Measurements from ENCODE around the gene HDAC10.
A peak's percentile ranks its signal among the peaks of the same experiment; 100 is the strongest.
"Not testable (repeated sequence)": the region's sequence is repeated elsewhere in the genome, so short reads cannot be mapped to it uniquely, and the experiment has no call there.

The HDAC10 gene

GRCh38 chr22:50216684-50217520 is 34.2 kb downstream of the HDAC10 start:
- DNase-seq (ENCODE audit: low spot score): no peak

DNA sequence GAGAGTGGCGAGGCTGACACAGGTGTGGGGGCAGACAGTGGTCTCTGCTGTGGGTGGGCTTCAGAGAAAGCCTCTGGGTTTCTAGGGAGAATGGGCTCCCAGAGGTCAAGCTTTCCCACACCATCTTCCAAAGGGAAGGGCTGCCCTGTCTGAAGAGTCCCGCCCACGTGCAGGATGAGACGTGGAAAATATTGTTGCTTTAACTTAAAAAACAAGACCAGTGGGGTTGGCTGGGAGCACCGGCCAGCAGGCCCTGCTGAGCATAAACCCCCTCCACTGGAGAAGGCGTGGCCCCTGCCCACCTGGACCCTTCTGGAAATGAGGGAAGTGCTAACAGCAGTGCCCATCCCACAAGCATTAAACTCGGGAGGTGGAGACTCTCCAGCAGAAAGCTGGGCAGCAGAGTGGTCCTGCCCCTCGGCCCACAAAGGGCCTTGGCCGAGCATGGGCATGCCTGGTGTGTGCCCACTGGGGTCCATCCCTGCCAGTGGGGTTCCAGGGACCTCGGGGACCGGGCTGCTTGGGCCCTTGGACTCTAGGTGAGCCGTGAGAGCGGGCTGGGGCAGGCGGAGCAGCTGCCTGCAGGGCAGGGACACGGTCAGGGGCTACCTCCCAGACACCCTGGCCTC is 34.9 kb downstream of the HDAC10 start:
- DNase-seq (ENCODE audit: low spot score): no peak

- DNase-seq (ENCODE audit: low spot score): no peak
Observed at GRCh38 chr22:50215297-50216054, 35.6 kb downstream of the HDAC10 start.

- DNase-seq (ENCODE audit: low spot score): no peak
Observed at GRCh38 chr22:50213263-50213662, 37.8 kb downstream of the HDAC10 start.

DNA sequence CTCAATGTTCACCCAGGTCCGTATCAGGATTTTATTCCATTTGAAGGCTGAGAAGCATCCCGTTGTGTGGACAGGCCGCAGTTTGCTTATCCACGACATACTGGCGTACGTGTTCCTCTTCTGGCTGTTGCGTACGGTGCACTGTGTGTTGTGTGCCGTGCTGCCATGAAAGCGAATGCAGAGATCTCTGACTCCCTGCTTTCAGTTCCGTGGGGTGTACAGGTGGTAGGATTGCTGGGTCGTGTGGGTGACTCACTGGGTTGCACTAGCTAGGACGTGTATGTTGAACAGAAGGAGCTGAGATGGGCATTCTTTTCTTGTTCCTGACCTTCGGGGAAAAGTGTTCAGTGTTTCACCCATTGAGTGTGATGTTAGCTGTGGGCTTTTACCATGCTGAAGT is 39.9 kb downstream of the HDAC10 start:
- no peak for DNase-seq (ENCODE audit: low spot score)

GRCh38 chr22:50210378-50211139 is 40.5 kb downstream of the HDAC10 start:
- DNase-seq (ENCODE audit: low spot score): no peak

DNA sequence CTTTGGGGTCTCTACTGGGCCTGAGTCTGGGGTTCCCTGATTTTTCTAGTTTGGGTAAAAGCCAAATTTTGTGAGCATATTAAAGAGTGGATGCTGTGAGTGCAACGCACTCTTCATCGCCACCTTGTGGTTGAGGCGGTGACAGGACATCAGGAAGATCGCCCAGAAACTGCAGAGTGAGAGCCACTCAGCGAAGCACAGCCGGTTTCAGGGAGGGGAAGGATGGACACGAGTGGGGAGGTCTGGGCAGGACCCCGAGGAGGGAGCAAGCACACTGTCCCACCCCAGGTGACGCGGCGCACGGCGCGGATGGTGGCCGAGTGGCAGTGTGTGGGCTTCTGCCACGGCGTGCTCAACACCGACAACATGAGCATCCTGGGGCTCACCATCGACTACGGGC is 41.2 kb downstream of the HDAC10 start:
- DNase-seq (ENCODE audit: low spot score): peak; percentile 81

DNA sequence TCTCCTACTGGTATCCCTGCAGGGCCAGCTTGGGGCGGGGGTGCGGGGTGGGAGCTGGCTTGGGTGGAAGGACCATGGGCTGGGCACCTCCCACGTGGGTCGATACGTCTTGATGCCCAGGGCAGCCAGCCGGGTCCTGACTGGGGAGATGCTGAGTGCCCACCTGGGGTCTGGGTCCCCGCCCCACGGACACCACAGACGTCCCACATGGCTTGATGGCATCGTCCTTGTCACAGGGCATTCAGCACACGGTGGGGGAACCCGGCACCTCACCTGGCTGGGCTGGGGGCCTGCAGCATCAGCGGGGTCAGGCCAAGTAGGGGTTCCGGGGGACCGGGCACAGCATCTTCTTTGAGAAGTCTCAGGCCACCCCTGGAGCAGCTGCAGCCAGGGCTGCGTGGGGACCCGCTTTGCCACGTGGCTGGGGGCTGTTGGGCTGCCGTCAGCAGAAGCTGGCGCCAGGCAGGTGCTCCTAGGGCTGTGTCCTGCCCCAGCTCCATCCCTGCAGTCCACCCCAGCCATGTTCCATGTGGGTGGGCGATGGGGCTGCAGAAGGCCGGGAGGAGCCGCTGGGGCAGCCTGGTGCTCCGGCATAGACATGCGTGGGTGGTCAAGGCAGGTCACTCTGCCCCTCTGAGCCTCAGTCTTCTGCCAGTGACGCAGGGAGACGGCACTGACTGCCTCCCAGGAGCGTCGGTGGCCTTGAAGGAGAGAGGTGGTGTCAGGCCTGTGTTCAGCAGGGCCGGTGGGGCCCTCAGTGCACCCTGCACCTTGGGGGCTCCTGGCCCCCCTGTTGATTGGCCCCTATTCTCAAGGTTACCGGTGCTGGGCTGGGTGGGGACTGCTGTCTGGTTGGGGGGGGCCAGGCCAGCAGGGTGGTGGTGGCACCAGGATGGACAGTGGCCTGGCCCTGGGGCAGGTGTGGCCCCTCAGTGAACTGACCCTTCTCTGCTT is 41.8 kb downstream of the HDAC10 start:
- no peak for DNase-seq (ENCODE audit: low spot score)

DNA sequence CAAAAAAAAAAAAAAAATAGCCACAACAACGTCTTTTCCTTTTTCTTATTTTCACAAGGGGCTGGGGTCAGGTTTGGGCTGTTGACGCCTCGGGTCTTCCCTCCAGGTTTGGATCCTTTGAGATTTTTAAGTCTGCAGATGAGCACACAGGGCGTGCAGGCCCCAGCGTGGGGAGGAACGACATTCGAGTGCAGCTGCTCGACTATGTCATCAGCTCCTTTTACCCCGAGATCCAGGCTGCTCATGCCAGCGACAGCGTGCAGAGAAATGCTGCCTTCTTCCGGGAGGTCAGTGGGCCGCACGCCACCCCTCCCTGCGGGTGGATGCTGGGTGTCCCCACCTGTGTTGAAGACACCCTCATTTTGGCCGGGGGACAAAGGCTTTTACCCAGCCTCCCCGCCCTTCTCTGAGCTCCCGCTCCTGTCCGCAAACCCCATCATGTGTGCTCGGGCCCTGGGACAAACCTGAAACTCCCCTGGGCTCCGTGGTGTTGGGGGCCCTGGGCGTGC is 42.6 kb downstream of the HDAC10 start:
- no peak for DNase-seq (ENCODE audit: low spot score)

GRCh38 chr22:50207383-50208140 is 43.5 kb downstream of the HDAC10 start:
- DNase-seq (ENCODE audit: low spot score): no peak

- DNase-seq (ENCODE audit: low spot score): peak; percentile 70
Observed at GRCh38 chr22:50206599-50206998, 44.5 kb downstream of the HDAC10 start.

DNA sequence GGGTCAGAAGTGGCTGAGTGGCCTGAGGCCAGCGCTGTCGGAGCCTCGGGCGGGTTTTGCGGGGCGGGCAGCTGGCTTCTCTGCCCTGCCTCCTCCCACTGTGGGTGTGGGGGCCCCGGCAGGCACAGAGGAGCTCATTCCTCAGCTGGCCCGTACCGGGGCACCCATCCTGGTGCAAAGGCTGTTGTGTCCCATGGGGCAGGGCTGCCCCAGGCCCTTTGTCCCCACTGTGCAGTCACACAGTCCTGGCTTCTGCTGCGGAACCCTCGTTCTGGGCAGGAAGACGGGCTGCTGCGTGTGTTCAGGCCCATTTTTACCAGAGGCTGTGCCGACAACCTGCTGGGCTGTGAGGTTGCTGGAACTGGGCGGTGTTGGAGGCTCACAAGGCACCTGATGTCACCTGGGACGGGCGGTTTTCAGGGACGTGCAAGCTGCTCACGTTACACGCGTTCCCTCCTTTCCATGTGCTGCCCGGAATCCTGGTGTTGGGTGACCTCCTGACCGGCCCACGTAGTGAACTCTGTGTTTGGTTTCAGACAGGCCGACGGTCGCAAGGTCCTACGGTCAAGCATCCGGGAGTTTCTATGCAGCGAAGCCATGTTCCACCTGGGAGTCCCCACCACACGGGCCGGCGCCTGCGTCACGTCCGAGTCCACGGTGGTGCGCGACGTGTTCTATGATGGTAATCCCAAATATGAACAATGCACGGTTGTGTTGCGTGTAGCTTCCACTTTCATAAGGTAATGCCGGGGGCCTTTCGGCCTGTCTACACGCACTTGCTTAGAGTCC is 45.1 kb downstream of the HDAC10 start:
- no peak for DNase-seq (ENCODE audit: low spot score)

- not testable (repeated sequence) for DNase-seq (ENCODE audit: low spot score)
Observed at GRCh38 chr22:50204998-50205397, 46.1 kb downstream of the HDAC10 start.

- no peak for DNase-seq (ENCODE audit: low spot score)
Observed at GRCh38 chr22:50204571-50204970, 46.5 kb downstream of the HDAC10 start.

- no peak for DNase-seq (ENCODE audit: low spot score)
Observed at GRCh38 chr22:50203288-50203687, 47.8 kb downstream of the HDAC10 start.

DNA sequence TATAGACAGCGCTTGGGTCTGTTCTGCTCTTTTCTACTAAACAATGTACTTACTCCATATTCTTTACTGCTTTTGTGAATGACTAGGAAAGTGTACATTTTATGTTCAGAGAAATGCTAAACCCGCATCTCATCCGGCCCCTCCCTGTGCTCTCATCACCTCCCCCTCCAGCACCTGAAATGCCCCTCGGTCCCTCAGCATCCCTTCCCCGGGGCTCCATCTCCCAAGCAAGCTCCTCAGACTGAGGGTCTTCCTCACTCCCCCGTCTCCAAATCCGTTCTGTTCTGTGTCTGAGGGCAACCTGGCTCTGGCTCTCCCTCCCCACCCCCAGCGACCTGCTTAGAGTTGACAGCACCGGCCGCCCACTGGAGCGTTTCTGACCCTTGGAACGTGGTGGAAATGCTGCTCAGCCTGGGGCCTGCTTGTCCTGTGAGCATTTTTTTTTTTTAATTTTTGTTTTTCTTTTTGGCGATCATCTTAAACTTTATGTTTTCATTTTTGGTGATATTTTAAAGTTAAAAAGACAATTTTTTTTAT is 48.9 kb downstream of the HDAC10 start:
- no peak for DNase-seq (ENCODE audit: low spot score)

- peak; percentile 79 for DNase-seq (ENCODE audit: low spot score)
Observed at GRCh38 chr22:50201191-50202129, 49.6 kb downstream of the HDAC10 start.
